Measurements from ENCODE around the gene PTPRN2.

The PTPRN2 gene

GRCh38 chr7:158126661-158127060, 461.0 kb downstream of the PTPRN2 start:
- H3K23ac ChIP-seq (ENCODE audit: low read depth, low read length, poor library complexity): no peak overlapping the region
- peaks cover 0 to 4% of the 10 kb centered on the region in 2 donors for H3K4me1 ChIP-seq (ENCODE audit: control insufficient read depth in 2 of 2, insufficient read depth in 1 of 2, low read depth in 1 of 2, low read length in 2 of 2)
- no peak overlapping the region for H3K4me2 ChIP-seq (ENCODE audit: insufficient read depth, low read length, poor library complexity, severe bottlenecking)
- no peak overlapping the region for H4K8ac ChIP-seq (ENCODE audit: low read depth, low read length)
- no peak overlapping the region for H2BK120ac ChIP-seq (ENCODE audit: low read depth, low read length)
- no peak for DNase-seq (ENCODE audit: low spot score)
- H3K27ac ChIP-seq (replicated peaks; ENCODE audit: low read length): no peak overlapping the region
- no peak overlapping the region for H2AK5ac ChIP-seq (ENCODE audit: low read depth, low read length)
- H2BK15ac ChIP-seq (ENCODE audit: low read length): no peak overlapping the region
- peaks cover 0 to 34% of the 10 kb centered on the region in 2 donors for H3K9me3 ChIP-seq (replicated peaks in 1 of 2; ENCODE audit: control insufficient read depth in 2 of 2, insufficient read depth in 1 of 2, low read depth in 1 of 2, low read length in 2 of 2)
- no peak overlapping the region for H3K14ac ChIP-seq (ENCODE audit: low read length)
- no peaks in the 10 kb centered on the region for H3K36me3 ChIP-seq (replicated peaks in 1 of 2; ENCODE audit: control insufficient read depth in 2 of 2, insufficient read depth in 2 of 2, low read length in 2 of 2)
- H2AFZ ChIP-seq (ENCODE audit: low read length): no peak overlapping the region
- H2BK12ac ChIP-seq (ENCODE audit: low read length): no peak overlapping the region
- no peak overlapping the region for H3K4ac ChIP-seq (ENCODE audit: low read length)
- no peak overlapping the region for H3K4me3 ChIP-seq (ENCODE audit: low read length in 2 of 2)
- H3K27me3 ChIP-seq (ENCODE audit: control insufficient read depth in 3 of 3, insufficient read depth in 3 of 3, low read depth in 1 of 3, low read length in 3 of 3): peaks cover 0 to 4% (median 0%) of the 10 kb centered on the region in 3 experiments
- no peak overlapping the region for H3K9ac ChIP-seq (ENCODE audit: low read depth, low read length, poor library complexity)
- no CpG with 5 or more reads among the region's 15 CpGs for WGBS, 2 donors (ENCODE audit: extremely low coverage in 2 of 2, insufficient read length in 2 of 2, insufficient replicate concordance in 1 of 2)
- no peak overlapping the region for H2BK5ac ChIP-seq (ENCODE audit: low read length)
- H3K18ac ChIP-seq (ENCODE audit: low read length): no peak overlapping the region
- H4K91ac ChIP-seq (ENCODE audit: low read depth, low read length, poor library complexity): no peak overlapping the region
- H3K79me1 ChIP-seq (ENCODE audit: low read depth, low read length): no peaks in the 10 kb centered on the region

- peaks cover 0 to 2% (median 0%) of the 10 kb centered on the region in 3 experiments for H3K27me3 ChIP-seq (ENCODE audit: control insufficient read depth in 3 of 3, insufficient read depth in 3 of 3, low read depth in 1 of 3, low read length in 3 of 3)
- DNase-seq (ENCODE audit: low spot score): no peak
- H2AFZ ChIP-seq (ENCODE audit: low read length): no peak overlapping the region
- H2BK5ac ChIP-seq (ENCODE audit: low read length): no peak overlapping the region
- H3K9ac ChIP-seq (ENCODE audit: low read depth, low read length, poor library complexity): no peak overlapping the region
- no peaks in the 10 kb centered on the region for H3K79me1 ChIP-seq (ENCODE audit: low read depth, low read length)
- no peak overlapping the region for H3K4me2 ChIP-seq (ENCODE audit: insufficient read depth, low read length, poor library complexity, severe bottlenecking)
- H2BK15ac ChIP-seq (ENCODE audit: low read length): no peak overlapping the region
- no peak overlapping the region for H3K14ac ChIP-seq (ENCODE audit: low read length)
- H4K8ac ChIP-seq (ENCODE audit: low read depth, low read length): no peak overlapping the region
- no CpG with 5 or more reads among the region's 22 CpGs for whole genome bisulfite sequencing, 2 donors (ENCODE audit: extremely low coverage in 2 of 2, insufficient read length in 2 of 2, insufficient replicate concordance in 1 of 2)
- no peak overlapping the region for H2BK120ac ChIP-seq (ENCODE audit: low read depth, low read length)
- no peak overlapping the region for H3K4ac ChIP-seq (ENCODE audit: low read length)
- peaks cover 0 to 4% of the 10 kb centered on the region in 2 donors for H3K4me1 ChIP-seq (ENCODE audit: control insufficient read depth in 2 of 2, insufficient read depth in 1 of 2, low read depth in 1 of 2, low read length in 2 of 2)
- no peak overlapping the region for H3K4me3 ChIP-seq (ENCODE audit: low read length in 2 of 2)
- no peak overlapping the region for H2AK5ac ChIP-seq (ENCODE audit: low read depth, low read length)
- H2BK12ac ChIP-seq (ENCODE audit: low read length): no peak overlapping the region
- no peaks in the 10 kb centered on the region for H3K36me3 ChIP-seq (replicated peaks in 1 of 2; ENCODE audit: control insufficient read depth in 2 of 2, insufficient read depth in 2 of 2, low read length in 2 of 2)
- no peak overlapping the region for H3K18ac ChIP-seq (ENCODE audit: low read length)
- H3K9me3 ChIP-seq (replicated peaks in 1 of 2; ENCODE audit: control insufficient read depth in 2 of 2, insufficient read depth in 1 of 2, low read depth in 1 of 2, low read length in 2 of 2): peaks cover 0 to 25% of the 10 kb centered on the region in 2 donors
- no peak overlapping the region for H4K91ac ChIP-seq (ENCODE audit: low read depth, low read length, poor library complexity)
- no peak overlapping the region for H3K23ac ChIP-seq (ENCODE audit: low read depth, low read length, poor library complexity)
- H3K27ac ChIP-seq (replicated peaks; ENCODE audit: low read length): no peak overlapping the region
These were observed 461.9 kb downstream of the PTPRN2 start for GRCh38 chr7:158125721-158126120.

- Histone ChIP-seq H3K9me3 (replicated peaks in 1 of 2; ENCODE audit: control insufficient read depth in 2 of 2, insufficient read depth in 1 of 2, low read depth in 1 of 2, low read length in 2 of 2) (peaks cover 0 to 19% of the 10 kb centered on the region in 2 donors), H3K4me1 (ENCODE audit: control insufficient read depth in 2 of 2, insufficient read depth in 1 of 2, low read depth in 1 of 2, low read length in 2 of 2) (peaks cover 0 to 4% of the 10 kb centered on the region in 2 donors), H2BK5ac (ENCODE audit: low read length) (no peak overlapping the region), H3K14ac (ENCODE audit: low read length) (no peak overlapping the region), H3K36me3 (replicated peaks in 1 of 2; ENCODE audit: control insufficient read depth in 2 of 2, insufficient read depth in 2 of 2, low read length in 2 of 2) (no peaks in the 10 kb centered on the region), H3K4me2 (ENCODE audit: insufficient read depth, low read length, poor library complexity, severe bottlenecking) (no peak overlapping the region), H3K4me3 (ENCODE audit: low read length in 2 of 2) (no peak overlapping the region), H2BK12ac (ENCODE audit: low read length) (no peak overlapping the region), H2AK5ac (ENCODE audit: low read depth, low read length) (no peak overlapping the region), H3K18ac (ENCODE audit: low read length) (no peak overlapping the region), H3K79me1 (ENCODE audit: low read depth, low read length) (no peaks in the 10 kb centered on the region), H3K27me3 (ENCODE audit: control insufficient read depth in 3 of 3, insufficient read depth in 3 of 3, low read depth in 1 of 3, low read length in 3 of 3) (no peaks in the 10 kb centered on the region), H2BK15ac (ENCODE audit: low read length) (no peak overlapping the region), H4K8ac (ENCODE audit: low read depth, low read length) (no peak overlapping the region), H3K23ac (ENCODE audit: low read depth, low read length, poor library complexity) (no peak overlapping the region), H3K9ac (ENCODE audit: low read depth, low read length, poor library complexity) (no peak overlapping the region), H4K91ac (ENCODE audit: low read depth, low read length, poor library complexity) (no peak overlapping the region), H3K4ac (ENCODE audit: low read length) (no peak overlapping the region), H3K27ac (replicated peaks; ENCODE audit: low read length) (no peak overlapping the region), H2BK120ac (ENCODE audit: low read depth, low read length) (no peak overlapping the region), H2AFZ (ENCODE audit: low read length) (no peak overlapping the region)
- WGBS, 2 donors (ENCODE audit: extremely low coverage in 2 of 2, insufficient read length in 2 of 2, insufficient replicate concordance in 1 of 2): no CpG with 5 or more reads among the region's 17 CpGs
- no peak for DNase-seq (ENCODE audit: low spot score)
These were observed 462.5 kb downstream of the PTPRN2 start for GRCh38 chr7:158125091-158125490.

DNA sequence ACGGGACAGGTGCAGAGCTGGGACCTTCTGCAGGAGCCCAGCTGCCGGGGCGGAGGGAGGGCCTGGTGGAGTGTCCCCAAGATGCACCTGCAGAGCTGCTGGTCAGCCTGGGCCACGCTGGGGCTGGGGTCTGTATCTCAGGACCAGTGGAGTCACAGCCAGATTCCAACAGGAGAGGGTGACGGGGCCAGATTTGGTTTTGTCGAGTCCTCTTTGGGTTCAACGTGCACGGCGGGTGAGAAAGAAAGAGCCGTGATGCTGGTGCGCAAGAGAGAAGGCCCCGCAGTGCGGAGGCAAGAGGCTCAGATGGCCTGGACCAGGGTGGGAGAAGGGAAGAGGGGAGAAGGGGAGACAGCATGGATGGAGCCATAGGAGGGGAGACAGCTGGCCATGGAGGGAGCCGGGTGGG, 462.9 kb downstream of the PTPRN2 start:
- Histone ChIP-seq H3K4me3 (ENCODE audit: low read length in 2 of 2) (no peak overlapping the region), H2BK120ac (ENCODE audit: low read depth, low read length) (no peak overlapping the region)

More for the DNA sequence above, 462.9 kb downstream of the PTPRN2 start:
- Histone ChIP-seq H2AK5ac (ENCODE audit: low read depth, low read length) (peak overlapping the region; percentile 41), H3K27me3 (ENCODE audit: control insufficient read depth in 3 of 3, insufficient read depth in 3 of 3, low read depth in 1 of 3, low read length in 3 of 3) (no peaks in the 10 kb centered on the region), H3K36me3 (replicated peaks in 1 of 2; ENCODE audit: control insufficient read depth in 2 of 2, insufficient read depth in 2 of 2, low read length in 2 of 2) (no peaks in the 10 kb centered on the region), H2AFZ (ENCODE audit: low read length) (no peak overlapping the region), H4K8ac (ENCODE audit: low read depth, low read length) (no peak overlapping the region), H3K79me1 (ENCODE audit: low read depth, low read length) (no peaks in the 10 kb centered on the region), H3K23ac (ENCODE audit: low read depth, low read length, poor library complexity) (no peak overlapping the region), H3K14ac (ENCODE audit: low read length) (no peak overlapping the region), H3K4me1 (ENCODE audit: control insufficient read depth in 2 of 2, insufficient read depth in 1 of 2, low read depth in 1 of 2, low read length in 2 of 2) (peaks cover 0 to 4% of the 10 kb centered on the region in 2 donors), H2BK5ac (ENCODE audit: low read length) (no peak overlapping the region), H2BK12ac (ENCODE audit: low read length) (no peak overlapping the region), H2BK15ac (ENCODE audit: low read length) (no peak overlapping the region), H3K4me2 (ENCODE audit: insufficient read depth, low read length, poor library complexity, severe bottlenecking) (no peak overlapping the region), H4K91ac (ENCODE audit: low read depth, low read length, poor library complexity) (no peak overlapping the region), H3K9ac (ENCODE audit: low read depth, low read length, poor library complexity) (no peak overlapping the region), H3K4ac (ENCODE audit: low read length) (no peak overlapping the region), H3K18ac (ENCODE audit: low read length) (no peak overlapping the region), H3K27ac (replicated peaks; ENCODE audit: low read length) (no peak overlapping the region), H3K9me3 (replicated peaks in 1 of 2; ENCODE audit: control insufficient read depth in 2 of 2, insufficient read depth in 1 of 2, low read depth in 1 of 2, low read length in 2 of 2) (peaks cover 0 to 18% of the 10 kb centered on the region in 2 donors)
- WGBS, 2 donors (ENCODE audit: extremely low coverage in 2 of 2, insufficient read length in 2 of 2, insufficient replicate concordance in 1 of 2): no CpG with 5 or more reads among the region's 14 CpGs
- DNase-seq (ENCODE audit: low spot score): no peak
